SK-N-MC (cell line): Measurements from ENCODE around the gene SERP2.
A peak's percentile ranks its signal among the peaks of the same experiment; 100 is the strongest.

Experiments
- DNase-seq: peaks from one replicate; pipeline ENCODE4 v3.0.0-alpha.2; 2011; ENCODE audit warnings: low read depth, low spot score
- H3K27ac ChIP-seq: fragments of 200-600 bp; sonication (generic); 2 replicates; pipeline ENCODE4 v1.5.1; 2016; ENCODE audit warnings: mixed run types
- H3K36me3 ChIP-seq: fragments of 200-600 bp; sonication (generic); 2 replicates; pipeline ENCODE4 v1.6.1; 2017; ENCODE audit warnings: antibody characterized with exemption, low read length, mixed read lengths; ENCODE audit not compliant: insufficient read depth
- H3K4me3 ChIP-seq: fragments of 200-600 bp; sonication (generic); 2 replicates; pipeline ENCODE4 v1.5.1; 2016
- H3K9ac ChIP-seq: fragments of 200-600 bp; sonication (generic); 2 replicates; pipeline ENCODE4 v1.8.0; 2017; ENCODE audit warnings: mixed run types, mixed read lengths; ENCODE audit not compliant: insufficient read length
- H3K9me3 ChIP-seq: fragments of 200-600 bp; sonication (generic); 2 replicates; pipeline ENCODE4 v1.6.1; 2017; ENCODE audit warnings: low read depth, mild to moderate bottlenecking, antibody characterized with exemption, low read length, moderate library complexity, mixed read lengths
- EZH2 ChIP-seq: fragments of 200-600 bp; sonication (generic); IDR thresholded peaks from one replicate; pipeline ENCODE4 v1.6.1; 2017; ENCODE audit warnings: antibody characterized with exemption
- FOXP2 ChIP-seq: optimal IDR thresholded peaks from 2 replicates; pipeline ENCODE3; 2011; ENCODE audit warnings: mild to moderate bottlenecking, moderate library complexity; ENCODE audit not compliant: insufficient read depth; ENCODE audit errors: extremely low read length, control extremely low read depth
- POLR2AphosphoS5 ChIP-seq: IDR thresholded peaks from 2 replicates; pipeline ENCODE4 v1.6.1; 2012; ENCODE audit warnings: mild to moderate bottlenecking, low read depth, low read length, borderline replicate concordance

SERP2 gene

GRCh38 chr13:44352671-44353070 is 21.0 kb upstream of the SERP2 start:
- DNase-seq: no peak
- Histone ChIP-seq H3K9ac (no peak overlapping the region), H3K36me3 (no peaks in the 10 kb centered on the region), H3K9me3 (no peaks in the 10 kb centered on the region), H3K27ac (peak overlapping the region; percentile 38; the same call in 1 of the 2 replicates), H3K4me3 (no peak overlapping the region)
- TF ChIP-seq FOXP2 (no peak), EZH2 (no peak), POLR2AphosphoS5 (no peak)

GRCh38 chr13:44354331-44354730 is 19.3 kb upstream of the SERP2 start:
- H3K9ac ChIP-seq: no peak overlapping the region
- no peaks in the 10 kb centered on the region for H3K9me3 ChIP-seq
- no peak overlapping the region for H3K4me3 ChIP-seq
- no peak for TF ChIP-seq FOXP2
- TF ChIP-seq EZH2: no peak
- TF ChIP-seq POLR2AphosphoS5: no peak
- H3K36me3 ChIP-seq: no peaks in the 10 kb centered on the region
- 0 out of 2 replicates have a peak overlapping the region, but pooled peaks have one; percentile 10 for H3K27ac ChIP-seq
- no peak for DNase-seq

- H3K9me3 ChIP-seq: no peaks in the 10 kb centered on the region
- H3K4me3 ChIP-seq: no peak overlapping the region
- H3K9ac ChIP-seq: no peak overlapping the region
- no peaks in the 10 kb centered on the region for H3K36me3 ChIP-seq
- peak overlapping the region; percentile 63; the same call in 1 of the 2 replicates for H3K27ac ChIP-seq
- TF ChIP-seq POLR2AphosphoS5: no peak
- TF ChIP-seq EZH2: no peak
- no peak for TF ChIP-seq FOXP2
- DNase-seq: no peak
Observed at GRCh38 chr13:44354884-44355283, 18.7 kb upstream of the SERP2 start.

- H3K36me3 ChIP-seq: no peaks in the 10 kb centered on the region
- H3K9me3 ChIP-seq: no peaks in the 10 kb centered on the region
- peak overlapping the region; percentile 63 for H3K27ac ChIP-seq
- H3K9ac ChIP-seq: no peak overlapping the region
- H3K4me3 ChIP-seq: no peak overlapping the region
- TF ChIP-seq POLR2AphosphoS5 (no peak), EZH2 (no peak), FOXP2 (no peak)
- no peak for DNase-seq
Observed at GRCh38 chr13:44355621-44356020, 18.0 kb upstream of the SERP2 start.

GRCh38 chr13:44359983-44360375 is 13.6 kb upstream of the SERP2 start:
- TF ChIP-seq FOXP2 (no peak), EZH2 (no peak), POLR2AphosphoS5 (no peak)
- Histone ChIP-seq H3K4me3 (no peak overlapping the region), H3K27ac (no peak overlapping the region), H3K9ac (no peak overlapping the region), H3K36me3 (no peaks in the 10 kb centered on the region), H3K9me3 (no peaks in the 10 kb centered on the region)
- no peak for DNase-seq

DNA sequence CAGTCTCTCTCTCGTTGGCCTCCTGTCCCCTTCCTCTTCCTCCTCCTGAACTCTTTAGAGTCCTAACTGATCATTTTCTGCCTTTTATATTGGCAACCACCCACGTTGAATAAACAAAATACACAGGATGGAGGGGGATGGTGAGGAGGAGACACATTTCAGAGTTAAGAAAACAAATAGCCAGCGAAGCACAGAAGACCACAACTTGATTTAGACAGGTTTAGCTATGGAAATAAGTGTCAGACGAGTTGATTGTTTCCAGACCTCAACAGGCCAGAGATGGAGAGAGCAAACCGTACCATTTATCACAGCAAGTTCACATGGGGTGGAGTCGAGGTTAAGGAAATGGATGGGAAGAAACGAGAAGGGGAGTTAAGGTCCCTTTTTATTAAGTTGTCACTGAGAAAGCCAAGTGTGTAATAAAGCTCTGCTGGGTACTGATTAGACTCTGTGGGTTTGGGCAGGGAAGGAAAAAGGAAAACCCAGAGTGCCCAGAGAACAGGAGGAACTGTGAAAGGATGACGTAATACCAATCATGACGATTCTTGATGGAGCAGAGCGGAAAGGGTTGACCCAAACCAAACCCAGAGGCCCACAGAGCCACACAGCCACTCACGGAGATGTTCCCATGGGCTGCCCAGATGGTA is 11.1 kb upstream of the SERP2 start:
- Histone ChIP-seq H3K4me3 (no peak overlapping the region), H3K36me3 (no peaks in the 10 kb centered on the region), H3K9me3 (no peaks in the 10 kb centered on the region), H3K27ac (no peak overlapping the region), H3K9ac (no peak overlapping the region)
- DNase-seq: no peak
- TF ChIP-seq FOXP2 (no peak), EZH2 (no peak), POLR2AphosphoS5 (no peak)

DNA sequence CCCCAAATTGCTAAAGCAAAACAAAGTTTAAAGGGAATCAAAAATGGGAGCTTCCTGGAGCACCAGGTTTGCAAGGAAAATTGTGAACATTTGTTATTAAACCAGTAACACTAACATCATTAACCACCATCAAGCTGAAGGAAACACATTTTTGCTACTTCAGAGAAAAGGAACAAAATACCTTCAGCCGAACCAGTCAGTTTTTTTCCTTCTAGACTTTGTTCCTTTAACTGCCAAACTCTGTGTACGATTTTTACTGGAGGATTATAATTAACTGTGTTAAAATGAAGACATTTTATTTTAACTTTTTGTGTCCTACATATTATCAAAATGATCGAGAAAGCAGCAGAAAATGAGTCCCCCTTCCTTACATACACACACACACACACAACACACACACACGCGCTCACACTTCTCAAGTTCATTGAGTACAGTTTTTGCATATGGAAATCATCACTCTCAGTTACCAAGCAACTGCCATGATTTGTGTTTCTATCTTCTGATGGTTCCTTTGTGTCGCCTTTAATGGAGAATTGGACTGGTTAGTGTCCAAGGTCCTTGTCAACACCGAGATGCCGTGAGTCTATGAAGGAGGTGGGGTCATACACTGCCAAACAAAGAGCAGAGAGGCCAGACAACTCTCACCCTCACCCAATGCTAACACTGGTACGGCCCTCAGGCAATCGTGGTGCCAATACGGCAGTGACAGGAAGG is 9.8 kb upstream of the SERP2 start:
- DNase-seq: no peak
- Histone ChIP-seq H3K9me3 (no peaks in the 10 kb centered on the region), H3K36me3 (no peaks in the 10 kb centered on the region), H3K27ac (no peak overlapping the region), H3K9ac (no peak overlapping the region), H3K4me3 (no peak overlapping the region; the same call in 1 of the 2 replicates)
- TF ChIP-seq EZH2 (no peak), FOXP2 (no peak), POLR2AphosphoS5 (no peak)

- H3K9me3 ChIP-seq: no peaks in the 10 kb centered on the region
- no peak overlapping the region for H3K4me3 ChIP-seq
- TF ChIP-seq EZH2 (no peak), FOXP2 (no peak), POLR2AphosphoS5 (no peak)
- no peak overlapping the region for H3K9ac ChIP-seq
- no peaks in the 10 kb centered on the region for H3K36me3 ChIP-seq
- no peak for DNase-seq
- no peak overlapping the region for H3K27ac ChIP-seq
Observed at GRCh38 chr13:44364345-44365000, 9.2 kb upstream of the SERP2 start.
